HEK293 (cell line): Measurements from ENCODE around the gene SMIM44.

Source experiments
- CTCF ChIA-PET: fragments of 350-600 bp; formaldehyde crosslinking; extraction: SDS; loops from one replicate; lab custom pipeline; 2021; ENCODE audit warnings: antibody characterized with exemption; lab: Yijun Ruan, JAX
- POLR2A ChIA-PET: fragments of 300-600 bp; formaldehyde crosslinking; extraction: SDS; loops from one replicate; lab custom pipeline; 2020; ENCODE audit warnings: antibody characterized with exemption, inconsistent platforms; lab: Yijun Ruan, JAX
- H3K27ac ChIP-seq: fragments of 200-500 bp; sonication (Bioruptor generic); 2 replicates; pipeline ENCODE4 v1.5.1; 2014; ENCODE audit warnings: low read depth, low read length, control low read depth, inconsistent platforms; ENCODE audit errors: extremely low read depth
- H3K36me3 ChIP-seq, 2 experiments: fragments of 200-500 bp in 1 of 2; sonication (Bioruptor generic) in 1 of 2; 1 replicate in 1 of 2; 2 replicates in 1 of 2; pipeline ENCODE4 v1.5.1; 2014 to 2017; ENCODE audit warnings: inconsistent platforms in 2 of 2, low read length in 2 of 2; ENCODE audit not compliant: control insufficient read depth in 2 of 2, insufficient read depth in 1 of 2
- H3K4me1 ChIP-seq: fragments of 200-500 bp; sonication (Bioruptor generic); 2 replicates; pipeline ENCODE4 v1.5.1; 2014; ENCODE audit warnings: mild to moderate bottlenecking, low read length, inconsistent platforms; ENCODE audit not compliant: control insufficient read depth, insufficient read depth
- H3K4me3 ChIP-seq: 2 replicates; pipeline ENCODE4 v1.5.1; 2011; ENCODE audit warnings: low read depth, mild to moderate bottlenecking, control low read depth, low read length, moderate library complexity
- H3K9me3 ChIP-seq: fragments of 200-500 bp; sonication (Bioruptor generic); 2 replicates; pipeline ENCODE4 v1.5.1; 2014; ENCODE audit warnings: low read depth, low read length, inconsistent platforms; ENCODE audit not compliant: control insufficient read depth, insufficient read depth
- MYNN ChIP-seq: fragments of 450-650 bp; formaldehyde crosslinking; IDR thresholded peaks from 2 replicates; pipeline ENCODE4 v1.5.1; 2016; ENCODE audit warnings: missing biosample characterization, missing genetic modification characterization, borderline replicate concordance
- OVOL3 ChIP-seq: fragments of 450-650 bp; formaldehyde crosslinking; IDR thresholded peaks from 2 replicates; pipeline ENCODE4 v1.5.1; 2016; ENCODE audit warnings: missing biosample characterization, missing genetic modification characterization
- SALL2 ChIP-seq: fragments of 450-650 bp; formaldehyde crosslinking; IDR thresholded peaks from 2 replicates; pipeline ENCODE4 v1.5.0; 2017; ENCODE audit warnings: missing biosample characterization, mild to moderate bottlenecking, missing genetic modification characterization, borderline replicate concordance
- SCRT1 ChIP-seq: fragments of 450-650 bp; formaldehyde crosslinking; IDR thresholded peaks from 2 replicates; pipeline ENCODE4 v1.5.1; 2016; ENCODE audit warnings: missing biosample characterization, missing genetic modification characterization, borderline replicate concordance
- SP3 ChIP-seq: fragments of 450-650 bp; formaldehyde crosslinking; IDR thresholded peaks from 2 replicates; pipeline ENCODE4 v1.5.1; 2016; ENCODE audit warnings: missing biosample characterization, missing genetic modification characterization
- ZNF174 ChIP-seq: fragments of 450-650 bp; formaldehyde crosslinking; IDR thresholded peaks from 2 replicates; pipeline ENCODE4 v1.5.0; 2017; ENCODE audit warnings: missing biosample characterization, mild to moderate bottlenecking, missing genetic modification characterization
- ZNF211 ChIP-seq: fragments of 450-650 bp; formaldehyde crosslinking; IDR thresholded peaks from 2 replicates; pipeline ENCODE4 v1.5.1; 2016; ENCODE audit warnings: low read depth, missing biosample characterization, missing genetic modification characterization
- ZNF214 ChIP-seq: fragments of 450-650 bp; formaldehyde crosslinking; IDR thresholded peaks from 2 replicates; pipeline ENCODE4 v1.5.1; 2017; ENCODE audit warnings: missing biosample characterization, mild to moderate bottlenecking, missing genetic modification characterization, borderline replicate concordance
- ZNF274 ChIP-seq, 2 experiments: fragments of 200-500 bp in 1 of 2; fragments of 450-650 bp in 1 of 2; sonication (Bioruptor generic) in 1 of 2; formaldehyde crosslinking in 1 of 2; IDR thresholded peaks; 2 replicates each; pipeline versions ENCODE4 v1.5.1 to v1.6.1; 2014 to 2016; ENCODE audit warnings: borderline replicate concordance in 1 of 2, inconsistent platforms in 1 of 2, low read length in 1 of 2, missing biosample characterization in 1 of 2, missing genetic modification characterization in 1 of 2
- ZNF37A ChIP-seq: fragments of 450-650 bp; IDR thresholded peaks from 2 replicates; pipeline ENCODE4 v1.5.1; 2018; ENCODE audit warnings: missing biosample characterization, missing genetic modification characterization
- ZNF391 ChIP-seq: fragments of 450-650 bp; formaldehyde crosslinking; IDR thresholded peaks from 2 replicates; pipeline ENCODE4 v1.5.1; 2016; ENCODE audit warnings: low read depth, missing biosample characterization, missing genetic modification characterization, borderline replicate concordance
- ZNF521 ChIP-seq: fragments of 450-650 bp; formaldehyde crosslinking; IDR thresholded peaks from 2 replicates; pipeline ENCODE4 v1.5.1; 2017; ENCODE audit warnings: missing biosample characterization, mild to moderate bottlenecking, missing genetic modification characterization
- ZNF791 ChIP-seq: fragments of 450-650 bp; formaldehyde crosslinking; IDR thresholded peaks from 2 replicates; pipeline ENCODE4 v1.5.1; 2016; ENCODE audit warnings: missing biosample characterization, missing genetic modification characterization
- ZXDB ChIP-seq: fragments of 450-650 bp; formaldehyde crosslinking; IDR thresholded peaks from 2 replicates; pipeline ENCODE4 v1.5.1; 2016; ENCODE audit warnings: missing biosample characterization, missing genetic modification characterization
- TF ChIP-seq, protein P1 (sequence below): fragments of 450-650 bp; formaldehyde crosslinking; IDR thresholded peaks from 2 replicates; pipeline ENCODE4 v1.5.1; 2016; ENCODE audit warnings: missing biosample characterization, missing genetic modification characterization
- TF ChIP-seq, protein P2 (sequence below): fragments of 450-650 bp; formaldehyde crosslinking; IDR thresholded peaks from 2 replicates; pipeline ENCODE4 v1.5.1; 2016; ENCODE audit warnings: missing biosample characterization, missing genetic modification characterization, low read depth
- TF ChIP-seq, protein P3 (sequence below): fragments of 450-650 bp; formaldehyde crosslinking; optimal IDR thresholded peaks from 2 replicates; pipeline ENCODE3; 2016; ENCODE audit warnings: missing biosample characterization, mild to moderate bottlenecking, missing genetic modification characterization
- TF ChIP-seq, protein P4 (sequence below): fragments of 450-650 bp; formaldehyde crosslinking; IDR thresholded peaks from 2 replicates; pipeline ENCODE4 v1.5.1; 2017; ENCODE audit warnings: missing biosample characterization, missing genetic modification characterization
- TF ChIP-seq, protein P5 (sequence below): fragments of 450-650 bp; formaldehyde crosslinking; IDR thresholded peaks from 2 replicates; pipeline ENCODE4 v1.5.1; 2017; ENCODE audit warnings: missing biosample characterization, missing genetic modification characterization
- TF ChIP-seq, protein P6 (sequence below): fragments of 450-650 bp; formaldehyde crosslinking; IDR thresholded peaks from 2 replicates; pipeline ENCODE4 v1.5.1; 2017; ENCODE audit warnings: missing biosample characterization, missing genetic modification characterization

SMIM44 gene

DNA sequence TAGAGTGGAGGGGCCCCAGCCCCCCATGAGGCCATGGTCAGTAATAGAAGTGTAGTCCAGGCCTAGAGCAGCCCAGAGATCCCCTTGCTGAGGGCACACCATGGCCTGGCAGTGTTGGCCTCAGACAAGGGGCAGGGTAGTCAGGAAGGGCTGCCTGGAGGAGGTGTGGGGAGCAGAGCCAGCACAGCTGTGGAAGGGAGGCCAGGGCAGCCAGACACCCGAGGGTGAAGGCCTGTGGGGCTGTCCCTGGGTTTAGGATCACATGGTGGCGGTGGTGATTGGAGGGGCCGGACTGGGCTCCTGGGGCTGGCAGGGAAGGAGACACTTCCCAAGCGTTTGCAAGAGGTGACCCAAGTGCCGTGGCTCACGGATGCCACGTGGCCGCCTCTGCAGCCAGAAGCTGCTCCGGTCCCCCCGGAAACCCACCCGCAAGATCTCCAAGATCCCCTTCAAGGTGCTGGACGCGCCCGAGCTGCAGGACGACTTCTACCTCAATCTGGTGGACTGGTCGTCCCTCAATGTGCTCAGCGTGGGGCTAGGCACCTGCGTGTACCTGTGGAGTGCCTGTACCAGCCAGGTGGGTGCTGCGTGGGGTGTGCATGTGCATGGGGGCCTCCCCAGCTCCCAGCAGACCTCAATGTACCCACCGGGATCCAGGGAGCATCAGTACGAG is 44.1 kb upstream of the SMIM44 start (continued):
- TF ChIP-seq, protein P1, sequence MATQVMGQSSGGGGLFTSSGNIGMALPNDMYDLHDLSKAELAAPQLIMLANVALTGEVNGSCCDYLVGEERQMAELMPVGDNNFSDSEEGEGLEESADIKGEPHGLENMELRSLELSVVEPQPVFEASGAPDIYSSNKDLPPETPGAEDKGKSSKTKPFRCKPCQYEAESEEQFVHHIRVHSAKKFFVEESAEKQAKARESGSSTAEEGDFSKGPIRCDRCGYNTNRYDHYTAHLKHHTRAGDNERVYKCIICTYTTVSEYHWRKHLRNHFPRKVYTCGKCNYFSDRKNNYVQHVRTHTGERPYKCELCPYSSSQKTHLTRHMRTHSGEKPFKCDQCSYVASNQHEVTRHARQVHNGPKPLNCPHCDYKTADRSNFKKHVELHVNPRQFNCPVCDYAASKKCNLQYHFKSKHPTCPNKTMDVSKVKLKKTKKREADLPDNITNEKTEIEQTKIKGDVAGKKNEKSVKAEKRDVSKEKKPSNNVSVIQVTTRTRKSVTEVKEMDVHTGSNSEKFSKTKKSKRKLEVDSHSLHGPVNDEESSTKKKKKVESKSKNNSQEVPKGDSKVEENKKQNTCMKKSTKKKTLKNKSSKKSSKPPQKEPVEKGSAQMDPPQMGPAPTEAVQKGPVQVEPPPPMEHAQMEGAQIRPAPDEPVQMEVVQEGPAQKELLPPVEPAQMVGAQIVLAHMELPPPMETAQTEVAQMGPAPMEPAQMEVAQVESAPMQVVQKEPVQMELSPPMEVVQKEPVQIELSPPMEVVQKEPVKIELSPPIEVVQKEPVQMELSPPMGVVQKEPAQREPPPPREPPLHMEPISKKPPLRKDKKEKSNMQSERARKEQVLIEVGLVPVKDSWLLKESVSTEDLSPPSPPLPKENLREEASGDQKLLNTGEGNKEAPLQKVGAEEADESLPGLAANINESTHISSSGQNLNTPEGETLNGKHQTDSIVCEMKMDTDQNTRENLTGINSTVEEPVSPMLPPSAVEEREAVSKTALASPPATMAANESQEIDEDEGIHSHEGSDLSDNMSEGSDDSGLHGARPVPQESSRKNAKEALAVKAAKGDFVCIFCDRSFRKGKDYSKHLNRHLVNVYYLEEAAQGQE (tag by site-specific recombination): no peak
- TF ChIP-seq ZNF37A (tag by site-specific recombination): no peak
- TF ChIP-seq, protein P2, sequence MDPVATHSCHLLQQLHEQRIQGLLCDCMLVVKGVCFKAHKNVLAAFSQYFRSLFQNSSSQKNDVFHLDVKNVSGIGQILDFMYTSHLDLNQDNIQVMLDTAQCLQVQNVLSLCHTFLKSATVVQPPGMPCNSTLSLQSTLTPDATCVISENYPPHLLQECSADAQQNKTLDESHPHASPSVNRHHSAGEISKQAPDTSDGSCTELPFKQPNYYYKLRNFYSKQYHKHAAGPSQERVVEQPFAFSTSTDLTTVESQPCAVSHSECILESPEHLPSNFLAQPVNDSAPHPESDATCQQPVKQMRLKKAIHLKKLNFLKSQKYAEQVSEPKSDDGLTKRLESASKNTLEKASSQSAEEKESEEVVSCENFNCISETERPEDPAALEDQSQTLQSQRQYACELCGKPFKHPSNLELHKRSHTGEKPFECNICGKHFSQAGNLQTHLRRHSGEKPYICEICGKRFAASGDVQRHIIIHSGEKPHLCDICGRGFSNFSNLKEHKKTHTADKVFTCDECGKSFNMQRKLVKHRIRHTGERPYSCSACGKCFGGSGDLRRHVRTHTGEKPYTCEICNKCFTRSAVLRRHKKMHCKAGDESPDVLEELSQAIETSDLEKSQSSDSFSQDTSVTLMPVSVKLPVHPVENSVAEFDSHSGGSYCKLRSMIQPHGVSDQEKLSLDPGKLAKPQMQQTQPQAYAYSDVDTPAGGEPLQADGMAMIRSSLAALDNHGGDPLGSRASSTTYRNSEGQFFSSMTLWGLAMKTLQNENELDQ (tag by site-specific recombination): no peak

DNA sequence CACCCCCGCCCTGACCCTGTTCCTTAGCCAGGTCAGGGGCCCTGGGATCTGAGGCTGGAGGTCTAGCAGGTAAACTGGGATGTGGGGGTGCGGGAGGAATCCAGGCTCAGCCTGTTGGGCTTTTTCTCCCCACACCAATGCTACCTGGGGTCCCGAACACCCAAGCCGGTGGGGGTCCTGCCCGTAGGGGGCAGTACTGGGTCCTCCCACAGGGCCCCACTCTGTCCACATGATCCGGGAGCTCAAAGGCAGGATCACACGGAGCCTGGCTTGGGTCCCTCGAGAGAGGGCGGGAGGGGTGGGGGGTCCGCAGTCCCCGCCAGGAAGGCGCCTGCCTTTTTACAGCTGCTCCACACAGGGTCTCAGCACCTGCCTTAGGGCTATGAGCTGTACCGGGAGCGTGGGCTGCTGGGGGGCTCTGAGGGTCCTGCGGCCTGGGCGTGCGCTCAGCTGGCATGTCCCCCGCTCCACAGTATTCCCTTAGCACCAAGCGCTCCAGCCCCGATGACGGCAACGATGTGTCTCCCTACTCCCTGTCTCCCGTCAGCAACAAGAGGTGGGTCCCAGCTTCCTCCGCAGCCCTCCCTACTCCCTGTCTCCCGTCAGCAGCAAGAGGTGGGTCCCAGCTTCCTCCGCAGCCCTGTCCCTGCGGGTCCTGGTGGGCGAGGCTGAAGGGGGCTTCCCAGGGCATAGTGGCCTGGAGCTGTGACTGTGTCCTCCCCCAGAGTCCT is 43.4 kb upstream of the SMIM44 start:
- ChIA-PET CTCF (interaction anchor here (1.3 kb wide), 1 partner anchor 10 kb away, joined by 7 read pairs; no protein-coding TSS in a partner anchor), POLR2A (interaction anchor here (0.6 to 1.1 kb wide), 2 partner anchors 13 to 26 kb away, joined by 3 read pairs; no protein-coding TSS in a partner anchor)
- Histone ChIP-seq H3K27ac (no peak overlapping the region), H3K4me1 (no peaks in the 10 kb centered on the region), H3K4me3 (no peak overlapping the region), H3K36me3 (peaks cover 0 to 80% of the 10 kb centered on the region in 2 experiments; a peak in 2 of 3 replicates), H3K9me3 (no peaks in the 10 kb centered on the region)
- no peak for TF ChIP-seq ZNF214 (tag by site-specific recombination)
- TF ChIP-seq ZNF37A (tag by site-specific recombination): no peak
- no peak for TF ChIP-seq ZXDB (tag by site-specific recombination)
- TF ChIP-seq, protein P3, sequence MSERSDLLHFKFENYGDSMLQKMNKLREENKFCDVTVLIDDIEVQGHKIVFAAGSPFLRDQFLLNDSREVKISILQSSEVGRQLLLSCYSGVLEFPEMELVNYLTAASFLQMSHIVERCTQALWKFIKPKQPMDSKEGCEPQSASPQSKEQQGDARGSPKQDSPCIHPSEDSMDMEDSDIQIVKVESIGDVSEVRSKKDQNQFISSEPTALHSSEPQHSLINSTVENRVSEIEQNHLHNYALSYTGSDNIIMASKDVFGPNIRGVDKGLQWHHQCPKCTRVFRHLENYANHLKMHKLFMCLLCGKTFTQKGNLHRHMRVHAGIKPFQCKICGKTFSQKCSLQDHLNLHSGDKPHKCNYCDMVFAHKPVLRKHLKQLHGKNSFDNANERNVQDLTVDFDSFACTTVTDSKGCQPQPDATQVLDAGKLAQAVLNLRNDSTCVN: no peak
- TF ChIP-seq ZNF274 (IDR thresholded peaks at IDR 0.05; ENCODE audit: low read length): no peak
- TF ChIP-seq ZNF274 (tag by site-specific recombination; IDR thresholded peaks at IDR 0.05; ENCODE audit: borderline replicate concordance): no peak
- no peak for TF ChIP-seq ZNF791
- TF ChIP-seq OVOL3: no peak
- TF ChIP-seq SALL2 (tag by site-specific recombination): no peak
- no peak for TF ChIP-seq SCRT1 (tag by site-specific recombination)
- TF ChIP-seq, protein P4, sequence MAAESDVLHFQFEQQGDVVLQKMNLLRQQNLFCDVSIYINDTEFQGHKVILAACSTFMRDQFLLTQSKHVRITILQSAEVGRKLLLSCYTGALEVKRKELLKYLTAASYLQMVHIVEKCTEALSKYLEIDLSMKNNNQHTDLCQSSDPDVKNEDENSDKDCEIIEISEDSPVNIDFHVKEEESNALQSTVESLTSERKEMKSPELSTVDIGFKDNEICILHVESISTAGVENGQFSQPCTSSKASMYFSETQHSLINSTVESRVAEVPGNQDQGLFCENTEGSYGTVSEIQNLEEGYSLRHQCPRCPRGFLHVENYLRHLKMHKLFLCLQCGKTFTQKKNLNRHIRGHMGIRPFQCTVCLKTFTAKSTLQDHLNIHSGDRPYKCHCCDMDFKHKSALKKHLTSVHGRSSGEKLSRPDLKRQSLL (tag by site-specific recombination): no peak
- TF ChIP-seq, protein P5, sequence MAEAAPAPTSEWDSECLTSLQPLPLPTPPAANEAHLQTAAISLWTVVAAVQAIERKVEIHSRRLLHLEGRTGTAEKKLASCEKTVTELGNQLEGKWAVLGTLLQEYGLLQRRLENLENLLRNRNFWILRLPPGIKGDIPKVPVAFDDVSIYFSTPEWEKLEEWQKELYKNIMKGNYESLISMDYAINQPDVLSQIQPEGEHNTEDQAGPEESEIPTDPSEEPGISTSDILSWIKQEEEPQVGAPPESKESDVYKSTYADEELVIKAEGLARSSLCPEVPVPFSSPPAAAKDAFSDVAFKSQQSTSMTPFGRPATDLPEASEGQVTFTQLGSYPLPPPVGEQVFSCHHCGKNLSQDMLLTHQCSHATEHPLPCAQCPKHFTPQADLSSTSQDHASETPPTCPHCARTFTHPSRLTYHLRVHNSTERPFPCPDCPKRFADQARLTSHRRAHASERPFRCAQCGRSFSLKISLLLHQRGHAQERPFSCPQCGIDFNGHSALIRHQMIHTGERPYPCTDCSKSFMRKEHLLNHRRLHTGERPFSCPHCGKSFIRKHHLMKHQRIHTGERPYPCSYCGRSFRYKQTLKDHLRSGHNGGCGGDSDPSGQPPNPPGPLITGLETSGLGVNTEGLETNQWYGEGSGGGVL: no peak
- no peak for TF ChIP-seq ZNF521 (tag by site-specific recombination)
- no peak for TF ChIP-seq ZNF174
- TF ChIP-seq SP3 (tag by site-specific recombination): no peak
- no peak for TF ChIP-seq MYNN (tag by site-specific recombination)
- TF ChIP-seq ZNF391 (tag by site-specific recombination): no peak
- TF ChIP-seq, protein P6, sequence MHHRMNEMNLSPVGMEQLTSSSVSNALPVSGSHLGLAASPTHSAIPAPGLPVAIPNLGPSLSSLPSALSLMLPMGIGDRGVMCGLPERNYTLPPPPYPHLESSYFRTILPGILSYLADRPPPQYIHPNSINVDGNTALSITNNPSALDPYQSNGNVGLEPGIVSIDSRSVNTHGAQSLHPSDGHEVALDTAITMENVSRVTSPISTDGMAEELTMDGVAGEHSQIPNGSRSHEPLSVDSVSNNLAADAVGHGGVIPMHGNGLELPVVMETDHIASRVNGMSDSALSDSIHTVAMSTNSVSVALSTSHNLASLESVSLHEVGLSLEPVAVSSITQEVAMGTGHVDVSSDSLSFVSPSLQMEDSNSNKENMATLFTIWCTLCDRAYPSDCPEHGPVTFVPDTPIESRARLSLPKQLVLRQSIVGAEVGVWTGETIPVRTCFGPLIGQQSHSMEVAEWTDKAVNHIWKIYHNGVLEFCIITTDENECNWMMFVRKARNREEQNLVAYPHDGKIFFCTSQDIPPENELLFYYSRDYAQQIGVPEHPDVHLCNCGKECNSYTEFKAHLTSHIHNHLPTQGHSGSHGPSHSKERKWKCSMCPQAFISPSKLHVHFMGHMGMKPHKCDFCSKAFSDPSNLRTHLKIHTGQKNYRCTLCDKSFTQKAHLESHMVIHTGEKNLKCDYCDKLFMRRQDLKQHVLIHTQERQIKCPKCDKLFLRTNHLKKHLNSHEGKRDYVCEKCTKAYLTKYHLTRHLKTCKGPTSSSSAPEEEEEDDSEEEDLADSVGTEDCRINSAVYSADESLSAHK: no peak
- TF ChIP-seq ZNF211 (tag by site-specific recombination): no peak
